ENCODE results near the gene ANKRD9. TPM values are rescaled to one million over a fixed set of nuclear protein-coding genes. Genes with fewer than 3 reads are reported as not detected.

Gene ANKRD9
- total and polyA plus RNA-seq, 2 experiments from 2014 or later: 17.3 to 95.9 TPM

DNA sequence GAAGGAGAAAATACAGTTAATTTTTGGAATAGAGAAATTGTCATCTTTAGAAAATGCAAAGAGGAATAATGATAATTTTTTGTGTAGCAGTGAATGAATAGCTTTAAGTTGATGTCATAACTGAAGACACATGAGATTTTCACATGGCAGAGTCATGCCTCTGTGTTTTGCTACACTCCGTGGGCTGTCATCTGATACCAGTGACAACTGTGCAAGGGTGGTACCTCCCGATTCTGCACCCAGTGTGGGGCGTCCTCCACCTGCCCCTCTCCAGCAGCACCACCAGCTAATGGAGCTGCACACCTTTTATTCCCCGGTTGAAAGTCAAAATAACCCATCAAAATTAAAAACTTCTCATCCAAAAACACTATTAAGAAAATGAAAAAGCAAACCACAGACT lies 47.2 kb downstream of the ANKRD9 start (continued):
- TF ChIP-seq, protein P1, sequence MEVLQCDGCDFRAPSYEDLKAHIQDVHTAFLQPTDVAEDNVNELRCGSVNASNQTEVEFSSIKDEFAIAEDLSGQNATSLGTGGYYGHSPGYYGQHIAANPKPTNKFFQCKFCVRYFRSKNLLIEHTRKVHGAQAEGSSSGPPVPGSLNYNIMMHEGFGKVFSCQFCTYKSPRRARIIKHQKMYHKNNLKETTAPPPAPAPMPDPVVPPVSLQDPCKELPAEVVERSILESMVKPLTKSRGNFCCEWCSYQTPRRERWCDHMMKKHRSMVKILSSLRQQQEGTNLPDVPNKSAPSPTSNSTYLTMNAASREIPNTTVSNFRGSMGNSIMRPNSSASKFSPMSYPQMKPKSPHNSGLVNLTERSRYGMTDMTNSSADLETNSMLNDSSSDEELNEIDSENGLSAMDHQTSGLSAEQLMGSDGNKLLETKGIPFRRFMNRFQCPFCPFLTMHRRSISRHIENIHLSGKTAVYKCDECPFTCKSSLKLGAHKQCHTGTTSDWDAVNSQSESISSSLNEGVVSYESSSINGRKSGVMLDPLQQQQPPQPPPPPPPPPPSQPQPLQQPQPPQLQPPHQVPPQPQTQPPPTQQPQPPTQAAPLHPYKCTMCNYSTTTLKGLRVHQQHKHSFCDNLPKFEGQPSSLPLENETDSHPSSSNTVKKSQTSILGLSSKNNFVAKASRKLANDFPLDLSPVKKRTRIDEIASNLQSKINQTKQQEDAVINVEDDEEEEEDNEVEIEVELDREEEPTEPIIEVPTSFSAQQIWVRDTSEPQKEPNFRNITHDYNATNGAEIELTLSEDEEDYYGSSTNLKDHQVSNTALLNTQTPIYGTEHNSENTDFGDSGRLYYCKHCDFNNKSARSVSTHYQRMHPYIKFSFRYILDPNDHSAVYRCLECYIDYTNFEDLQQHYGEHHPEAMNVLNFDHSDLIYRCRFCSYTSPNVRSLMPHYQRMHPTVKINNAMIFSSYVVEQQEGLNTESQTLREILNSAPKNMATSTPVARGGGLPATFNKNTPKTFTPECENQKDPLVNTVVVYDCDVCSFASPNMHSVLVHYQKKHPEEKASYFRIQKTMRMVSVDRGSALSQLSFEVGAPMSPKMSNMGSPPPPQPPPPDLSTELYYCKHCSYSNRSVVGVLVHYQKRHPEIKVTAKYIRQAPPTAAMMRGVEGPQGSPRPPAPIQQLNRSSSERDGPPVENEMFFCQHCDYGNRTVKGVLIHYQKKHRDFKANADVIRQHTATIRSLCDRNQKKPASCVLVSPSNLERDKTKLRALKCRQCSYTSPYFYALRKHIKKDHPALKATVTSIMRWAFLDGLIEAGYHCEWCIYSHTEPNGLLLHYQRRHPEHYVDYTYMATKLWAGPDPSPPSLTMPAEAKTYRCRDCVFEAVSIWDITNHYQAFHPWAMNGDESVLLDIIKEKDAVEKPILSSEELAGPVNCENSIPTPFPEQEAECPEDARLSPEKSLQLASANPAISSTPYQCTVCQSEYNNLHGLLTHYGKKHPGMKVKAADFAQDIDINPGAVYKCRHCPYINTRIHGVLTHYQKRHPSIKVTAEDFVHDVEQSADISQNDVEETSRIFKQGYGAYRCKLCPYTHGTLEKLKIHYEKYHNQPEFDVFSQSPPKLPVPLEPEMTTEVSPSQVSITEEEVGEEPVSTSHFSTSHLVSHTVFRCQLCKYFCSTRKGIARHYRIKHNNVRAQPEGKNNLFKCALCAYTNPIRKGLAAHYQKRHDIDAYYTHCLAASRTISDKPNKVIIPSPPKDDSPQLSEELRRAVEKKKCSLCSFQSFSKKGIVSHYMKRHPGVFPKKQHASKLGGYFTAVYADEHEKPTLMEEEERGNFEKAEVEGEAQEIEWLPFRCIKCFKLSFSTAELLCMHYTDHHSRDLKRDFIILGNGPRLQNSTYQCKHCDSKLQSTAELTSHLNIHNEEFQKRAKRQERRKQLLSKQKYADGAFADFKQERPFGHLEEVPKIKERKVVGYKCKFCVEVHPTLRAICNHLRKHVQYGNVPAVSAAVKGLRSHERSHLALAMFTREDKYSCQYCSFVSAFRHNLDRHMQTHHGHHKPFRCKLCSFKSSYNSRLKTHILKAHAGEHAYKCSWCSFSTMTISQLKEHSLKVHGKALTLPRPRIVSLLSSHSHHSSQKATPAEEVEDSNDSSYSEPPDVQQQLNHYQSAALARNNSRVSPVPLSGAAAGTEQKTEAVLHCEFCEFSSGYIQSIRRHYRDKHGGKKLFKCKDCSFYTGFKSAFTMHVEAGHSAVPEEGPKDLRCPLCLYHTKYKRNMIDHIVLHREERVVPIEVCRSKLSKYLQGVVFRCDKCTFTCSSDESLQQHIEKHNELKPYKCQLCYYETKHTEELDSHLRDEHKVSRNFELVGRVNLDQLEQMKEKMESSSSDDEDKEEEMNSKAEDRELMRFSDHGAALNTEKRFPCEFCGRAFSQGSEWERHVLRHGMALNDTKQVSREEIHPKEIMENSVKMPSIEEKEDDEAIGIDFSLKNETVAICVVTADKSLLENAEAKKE (CRISPR knock-in tag; IDR thresholded peaks at IDR 0.05): no peak
- TF ChIP-seq EZH2phosphoT487 (IDR thresholded peaks at IDR 0.05; ENCODE audit: unreplicated experiment): no peak
- TF ChIP-seq, protein P2, sequence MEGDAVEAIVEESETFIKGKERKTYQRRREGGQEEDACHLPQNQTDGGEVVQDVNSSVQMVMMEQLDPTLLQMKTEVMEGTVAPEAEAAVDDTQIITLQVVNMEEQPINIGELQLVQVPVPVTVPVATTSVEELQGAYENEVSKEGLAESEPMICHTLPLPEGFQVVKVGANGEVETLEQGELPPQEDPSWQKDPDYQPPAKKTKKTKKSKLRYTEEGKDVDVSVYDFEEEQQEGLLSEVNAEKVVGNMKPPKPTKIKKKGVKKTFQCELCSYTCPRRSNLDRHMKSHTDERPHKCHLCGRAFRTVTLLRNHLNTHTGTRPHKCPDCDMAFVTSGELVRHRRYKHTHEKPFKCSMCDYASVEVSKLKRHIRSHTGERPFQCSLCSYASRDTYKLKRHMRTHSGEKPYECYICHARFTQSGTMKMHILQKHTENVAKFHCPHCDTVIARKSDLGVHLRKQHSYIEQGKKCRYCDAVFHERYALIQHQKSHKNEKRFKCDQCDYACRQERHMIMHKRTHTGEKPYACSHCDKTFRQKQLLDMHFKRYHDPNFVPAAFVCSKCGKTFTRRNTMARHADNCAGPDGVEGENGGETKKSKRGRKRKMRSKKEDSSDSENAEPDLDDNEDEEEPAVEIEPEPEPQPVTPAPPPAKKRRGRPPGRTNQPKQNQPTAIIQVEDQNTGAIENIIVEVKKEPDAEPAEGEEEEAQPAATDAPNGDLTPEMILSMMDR (conservative IDR thresholded peaks at IDR 0.05; ENCODE audit: low read depth in 2 of 2): no peak
- no peak for TF ChIP-seq ZNF114 (CRISPR knock-in tag; IDR thresholded peaks at IDR 0.05)
- TF ChIP-seq STAT1 (IDR thresholded peaks at IDR 0.05; ENCODE audit: unreplicated experiment): no peak
- TF ChIP-seq POLR2AphosphoS5 (IDR thresholded peaks at IDR 0.05; ENCODE audit: low read depth): no peak

DNA sequence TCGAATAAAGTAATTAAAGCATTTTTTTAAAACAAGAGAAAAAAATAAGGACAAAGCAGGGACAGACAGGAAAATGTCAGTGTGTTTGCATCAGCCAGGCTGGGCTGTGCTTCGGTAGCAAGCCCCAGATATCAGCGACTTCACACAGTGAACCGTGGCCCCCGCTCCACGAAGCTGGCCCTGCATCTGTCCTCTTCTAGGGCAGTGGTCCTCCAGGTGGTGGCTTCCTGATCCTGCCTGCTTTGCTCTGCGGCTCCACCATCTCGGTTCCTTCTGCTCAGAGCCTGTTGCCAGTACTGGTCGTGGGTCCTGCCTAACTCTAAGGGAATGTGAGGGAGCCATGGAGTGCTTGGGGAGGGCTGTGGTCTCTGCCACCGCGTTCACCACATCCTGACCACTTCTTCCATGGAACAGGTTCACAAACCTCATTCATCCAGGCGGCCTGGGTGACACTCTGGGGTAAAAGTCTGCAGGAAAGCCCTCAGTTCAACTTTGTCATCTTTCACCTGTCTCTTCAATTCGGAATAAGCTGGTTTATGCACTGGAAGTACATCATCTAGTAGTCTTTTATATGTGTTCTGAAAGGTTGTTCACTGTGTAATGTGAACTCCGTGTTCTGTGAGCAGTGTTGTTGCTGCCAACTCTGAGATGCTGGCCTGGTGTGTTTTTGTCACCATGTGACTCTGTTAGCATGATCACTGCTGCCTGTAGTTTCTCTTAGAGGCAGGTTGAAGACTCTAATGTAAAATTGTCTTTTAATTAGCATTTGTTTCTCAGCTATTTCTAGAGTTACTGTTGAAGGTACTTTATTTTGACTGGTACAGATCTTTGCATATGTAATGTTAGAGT lies 47.9 kb downstream of the ANKRD9 start:
- DNase-seq (ENCODE audit: low spot score): no peak
- H3K4me1 ChIP-seq (ENCODE audit: insufficient read depth): no peaks in the 10 kb centered on the region
- TF ChIP-seq, protein P1 (CRISPR knock-in tag; IDR thresholded peaks at IDR 0.05): no peak

More for the DNA sequence above, 47.9 kb downstream of the ANKRD9 start:
- Histone ChIP-seq H3K79me2 (replicated peaks; ENCODE audit: insufficient read depth) (no peaks in the 10 kb centered on the region), H4K20me1 (replicated peaks; ENCODE audit: insufficient read depth) (0 out of 2 replicates have a peak, but pooled peaks cover 3% of the 10 kb centered on the region), H3K27ac (ENCODE audit: low read depth) (no peak overlapping the region), H3F3A (replicated peaks; ENCODE audit: low read depth) (no peaks in the 10 kb centered on the region), H3K4me2 (no peak overlapping the region), H3K27me3 (ENCODE audit: insufficient read depth) (no peaks in the 10 kb centered on the region), H2AFZ (no peak overlapping the region), H3K36me3 (ENCODE audit: insufficient read depth) (no peaks in the 10 kb centered on the region; the same call in 1 of the 2 replicates), H3K4me3 (no peak overlapping the region), H3K9me2 (ENCODE audit: insufficient read depth) (no peaks in the 10 kb centered on the region)
- Mint-ChIP-seq H3K36me3 (ENCODE audit: low read depth) (peaks cover 5% of the 10 kb centered on the region; the same call in 2 of the 3 replicates), H3K9me3 (no peaks in the 10 kb centered on the region), H3K4me1 (no peaks in the 10 kb centered on the region), H3K27ac (peak overlapping the region; percentile 72), H3K4me3 (no peak overlapping the region), H3K27me3 (ENCODE audit: insufficient read depth, low read depth, poor library complexity) (peaks cover 2% of the 10 kb centered on the region)
- ATAC-seq: no peak

All from GM23338 (cell line).